HepG2 (cell line): Measurements from ENCODE around the gene APOC3. TPM values are rescaled to one million over a fixed set of nuclear protein-coding genes. Genes with fewer than 3 reads are reported as not detected.

Experiments
- ATF1 ChIP-seq: IDR thresholded peaks from 2 replicates; pipeline ENCODE4 v1.6.1; 2016; ENCODE audit warnings: mild to moderate bottlenecking, control low read depth
- IRF2 ChIP-seq: IDR thresholded peaks from 2 replicates; pipeline ENCODE4 v1.6.1; 2018; ENCODE audit warnings: missing genetic modification reagents, missing compliant biosample characterization
- PATZ1 ChIP-seq: sonication (generic); formaldehyde crosslinking; IDR thresholded peaks from 2 replicates; pipeline ENCODE4 v1.4.0; 2020; ENCODE audit warnings: missing genetic modification reagents
- SAP130 ChIP-seq: IDR thresholded peaks from 2 replicates; pipeline ENCODE4 v1.6.1; 2016; ENCODE audit warnings: low read depth
- TBP ChIP-seq: sonication (generic); formaldehyde crosslinking; IDR thresholded peaks from 2 replicates; pipeline ENCODE4 v1.5.0; 2020; ENCODE audit warnings: missing genetic modification reagents
- TBX3 ChIP-seq: fragments of 450-650 bp; IDR thresholded peaks from 2 replicates; pipeline ENCODE4 v1.6.1; 2017; ENCODE audit warnings: antibody characterized with exemption, mild to moderate bottlenecking, inconsistent platforms, borderline replicate concordance
- TFDP2 ChIP-seq: sonication (generic); formaldehyde crosslinking; IDR thresholded peaks from 2 replicates; pipeline ENCODE4 v1.4.0; 2020; ENCODE audit warnings: missing genetic modification reagents
- ZC3H13 ChIP-seq: sonication (generic); formaldehyde crosslinking; IDR thresholded peaks from 2 replicates; pipeline ENCODE4 v1.8.1; 2023; ENCODE audit warnings: mild to moderate bottlenecking, missing genetic modification reagents, moderate library complexity
- ZHX1 ChIP-seq: sonication (generic); formaldehyde crosslinking; IDR thresholded peaks from 2 replicates; pipeline ENCODE4 v1.8.1; 2022; ENCODE audit warnings: low read depth, mild to moderate bottlenecking, missing genetic modification reagents
- ZMAT3 ChIP-seq: sonication (generic); formaldehyde crosslinking; conservative IDR thresholded peaks from 2 replicates; pipeline ENCODE4 v1.7.0; 2021; ENCODE audit warnings: missing genetic modification reagents
- ZNF24 ChIP-seq: fragments of 450-650 bp; IDR thresholded peaks from 2 replicates; pipeline ENCODE4 v1.6.1; 2017; ENCODE audit warnings: antibody characterized with exemption, mild to moderate bottlenecking
- ZNF275 ChIP-seq: sonication (generic); formaldehyde crosslinking; IDR thresholded peaks from 2 replicates; pipeline ENCODE4 v1.8.0; 2022; ENCODE audit warnings: missing genetic modification reagents, mild to moderate bottlenecking, inconsistent platforms, borderline replicate concordance
- ZNF276 ChIP-seq: sonication (generic); formaldehyde crosslinking; IDR thresholded peaks from 2 replicates; pipeline ENCODE4 v1.4.0; 2020; ENCODE audit warnings: mild to moderate bottlenecking, low read depth, missing genetic modification reagents
- ZNF512B ChIP-seq: sonication (generic); formaldehyde crosslinking; IDR thresholded peaks from 2 replicates; pipeline ENCODE4 v1.5.1; 2020; ENCODE audit warnings: missing genetic modification reagents, mild to moderate bottlenecking, borderline replicate concordance
- ZNF790 ChIP-seq: sonication (generic); formaldehyde crosslinking; IDR thresholded peaks from 2 replicates; pipeline ENCODE4 v1.8.0; 2022; ENCODE audit warnings: missing genetic modification reagents, mild to moderate bottlenecking, borderline replicate concordance
- ZSCAN25 ChIP-seq: sonication (generic); formaldehyde crosslinking; IDR thresholded peaks from 2 replicates; pipeline ENCODE4 v1.8.0; 2022; ENCODE audit warnings: mild to moderate bottlenecking, missing genetic modification reagents
- polyA plus RNA-seq, 8 experiments: library from polyadenylated mRNA; depleted of rRNA in 3 of 8; stranded (reverse) in 7 of 8; unstranded in 1 of 8; fragments of >200 nt; fragmentation: Illumina TruSeq in 4 of 8; extraction: Trizol in 4 of 8; gene quantifications; 2 replicates each; pipeline versions ENCODE4 v1.2.1 to v1.2.3, GENCODE V29; 2011 to 2016; ENCODE audit warnings: low read depth in 4 of 8, missing spikeins in 1 of 8, mixed read lengths in 1 of 8; ENCODE audit not compliant: insufficient read depth in 1 of 8
- total RNA-seq, 5 experiments: library from RNA; depleted of rRNA; stranded (reverse); fragments of >200 nt; fragmentation: Illumina TruSeq; extraction: Trizol; gene quantifications; 2 replicates each; pipeline ENCODE4 v1.2.3, GENCODE V29; 2016; ENCODE audit warnings: low read depth in 1 of 5

APOC3 gene
- total and polyA plus RNA-seq, 2 of the 13 experiments (the other 11 are each of a cell fraction or from before 2014, with no cell fraction given) = 314 to 687 TPM

GRCh38 chr11:116837231-116838091, 7.8 kb downstream of the APOC3 start, which contains the start of gene APOA1 (continued):
- peak; percentile 53; the same call in 1 of the 2 replicates for TF ChIP-seq IRF2 (CRISPR knock-in tag)
- TF ChIP-seq ZNF275 (CRISPR knock-in tag) = peak; percentile 90
- TF ChIP-seq ZHX1 (CRISPR knock-in tag) = peak; percentile 58; the same call in 1 of the 2 replicates
- 0 out of 2 replicates have a peak, but pooled peaks have one; percentile 73 for TF ChIP-seq ZC3H13 (CRISPR knock-in tag)
- TF ChIP-seq SAP130 (CRISPR knock-in tag) = peak; percentile 89
- TF ChIP-seq ZNF790 (CRISPR knock-in tag) = peak; percentile 98
- TF ChIP-seq ZNF512B = no peak
- no peak for TF ChIP-seq ZNF24
- TF ChIP-seq TBX3 = peak; percentile 39; the same call in 1 of the 2 replicates
- no peak for TF ChIP-seq TBP (CRISPR knock-in tag)
- no peak for TF ChIP-seq ATF1
- no peak for TF ChIP-seq ZNF276 (CRISPR knock-in tag)
- TF ChIP-seq ZMAT3 (CRISPR knock-in tag) = peak; percentile 75; the same call in 1 of the 2 replicates
- peak; percentile 38 for TF ChIP-seq TFDP2 (CRISPR knock-in tag)
- TF ChIP-seq ZSCAN25 = peak; percentile 97
- TF ChIP-seq PATZ1 (CRISPR knock-in tag) = peak; percentile 100
